Spleen (tissue), 7 donors: ENCODE data around the gene TCEANC2.

Experiments used
- POLR2A ChIP-seq, 3 donors: fragments of 450-650 bp; IDR thresholded peaks; one replicate each; pipeline ENCODE4 v1.5.1; 2017; ENCODE audit warnings: antibody characterized with exemption in 3 of 3, mild to moderate bottlenecking in 1 of 3
- TF ChIP-seq, protein P1 (sequence below), 11 experiments: fragments of 200-600 bp in 7 of 11; fragments of 450-650 bp in 4 of 11; sonication (generic) in 4 of 11; IDR thresholded peaks in 8 of 11; conservative IDR thresholded peaks in 3 of 11; 1 replicate in 7 of 11; 2 replicates in 4 of 11; pipeline versions ENCODE4 v1.4.0 to v1.8.0; 2016 to 2021; ENCODE audit warnings: antibody characterized with exemption in 11 of 11, inconsistent platforms in 4 of 11, mild to moderate bottlenecking in 1 of 11
- donor health status: DM: no; HTN: no; CAD: no; lungs with moderate emphysema.
- donor health status: DM: no; HTN: no; CAD: no.
- donor health status: DM: no; HTN: no; CAD: no.

GRCh38 chr1:54107131-54107530 is 53.7 kb downstream of the TCEANC2 start:
- TF ChIP-seq, protein P1, sequence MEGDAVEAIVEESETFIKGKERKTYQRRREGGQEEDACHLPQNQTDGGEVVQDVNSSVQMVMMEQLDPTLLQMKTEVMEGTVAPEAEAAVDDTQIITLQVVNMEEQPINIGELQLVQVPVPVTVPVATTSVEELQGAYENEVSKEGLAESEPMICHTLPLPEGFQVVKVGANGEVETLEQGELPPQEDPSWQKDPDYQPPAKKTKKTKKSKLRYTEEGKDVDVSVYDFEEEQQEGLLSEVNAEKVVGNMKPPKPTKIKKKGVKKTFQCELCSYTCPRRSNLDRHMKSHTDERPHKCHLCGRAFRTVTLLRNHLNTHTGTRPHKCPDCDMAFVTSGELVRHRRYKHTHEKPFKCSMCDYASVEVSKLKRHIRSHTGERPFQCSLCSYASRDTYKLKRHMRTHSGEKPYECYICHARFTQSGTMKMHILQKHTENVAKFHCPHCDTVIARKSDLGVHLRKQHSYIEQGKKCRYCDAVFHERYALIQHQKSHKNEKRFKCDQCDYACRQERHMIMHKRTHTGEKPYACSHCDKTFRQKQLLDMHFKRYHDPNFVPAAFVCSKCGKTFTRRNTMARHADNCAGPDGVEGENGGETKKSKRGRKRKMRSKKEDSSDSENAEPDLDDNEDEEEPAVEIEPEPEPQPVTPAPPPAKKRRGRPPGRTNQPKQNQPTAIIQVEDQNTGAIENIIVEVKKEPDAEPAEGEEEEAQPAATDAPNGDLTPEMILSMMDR (IDR thresholded peaks at IDR 0.05 in 8 of 11, conservative IDR thresholded peaks at IDR 0.05 in 3 of 11) = no peak
- TF ChIP-seq POLR2A (IDR thresholded peaks at IDR 0.05) = no peak
